ENCODE data around the gene CASTOR1.
A peak's percentile ranks its signal among the peaks of the same experiment; 100 is the strongest.

CASTOR1 gene

DNA sequence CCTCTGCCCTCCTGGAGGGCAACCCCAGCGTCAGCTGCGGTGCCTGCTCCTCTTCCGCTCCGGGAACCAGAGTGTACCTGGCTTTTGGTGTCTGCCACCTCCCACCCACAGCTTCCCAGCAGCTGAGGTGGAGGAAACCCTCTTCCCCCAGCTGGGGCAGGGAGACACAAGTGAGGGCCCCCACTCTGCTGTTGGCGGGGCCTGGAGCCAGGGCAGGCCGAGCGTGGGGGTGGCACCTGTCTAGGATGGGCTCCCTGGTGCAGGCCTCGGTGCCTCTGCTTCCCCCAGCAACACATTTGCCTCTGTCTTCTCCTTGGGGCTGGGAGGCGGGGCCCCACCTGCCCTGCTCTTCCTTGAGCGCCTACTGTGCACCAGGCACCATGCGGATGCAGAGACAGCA lies 29.0 kb downstream of the CASTOR1 start:
- TF ChIP-seq, protein P1, sequence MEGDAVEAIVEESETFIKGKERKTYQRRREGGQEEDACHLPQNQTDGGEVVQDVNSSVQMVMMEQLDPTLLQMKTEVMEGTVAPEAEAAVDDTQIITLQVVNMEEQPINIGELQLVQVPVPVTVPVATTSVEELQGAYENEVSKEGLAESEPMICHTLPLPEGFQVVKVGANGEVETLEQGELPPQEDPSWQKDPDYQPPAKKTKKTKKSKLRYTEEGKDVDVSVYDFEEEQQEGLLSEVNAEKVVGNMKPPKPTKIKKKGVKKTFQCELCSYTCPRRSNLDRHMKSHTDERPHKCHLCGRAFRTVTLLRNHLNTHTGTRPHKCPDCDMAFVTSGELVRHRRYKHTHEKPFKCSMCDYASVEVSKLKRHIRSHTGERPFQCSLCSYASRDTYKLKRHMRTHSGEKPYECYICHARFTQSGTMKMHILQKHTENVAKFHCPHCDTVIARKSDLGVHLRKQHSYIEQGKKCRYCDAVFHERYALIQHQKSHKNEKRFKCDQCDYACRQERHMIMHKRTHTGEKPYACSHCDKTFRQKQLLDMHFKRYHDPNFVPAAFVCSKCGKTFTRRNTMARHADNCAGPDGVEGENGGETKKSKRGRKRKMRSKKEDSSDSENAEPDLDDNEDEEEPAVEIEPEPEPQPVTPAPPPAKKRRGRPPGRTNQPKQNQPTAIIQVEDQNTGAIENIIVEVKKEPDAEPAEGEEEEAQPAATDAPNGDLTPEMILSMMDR (IDR thresholded peaks at IDR 0.05; ENCODE audit: insufficient read depth, low read depth, low read length, missing control alignments) = no peak
- H3K4me3 ChIP-seq (ENCODE audit: low read length) = no peak overlapping the region
- no peak for DNase-seq (ENCODE audit: low read depth)

DNA sequence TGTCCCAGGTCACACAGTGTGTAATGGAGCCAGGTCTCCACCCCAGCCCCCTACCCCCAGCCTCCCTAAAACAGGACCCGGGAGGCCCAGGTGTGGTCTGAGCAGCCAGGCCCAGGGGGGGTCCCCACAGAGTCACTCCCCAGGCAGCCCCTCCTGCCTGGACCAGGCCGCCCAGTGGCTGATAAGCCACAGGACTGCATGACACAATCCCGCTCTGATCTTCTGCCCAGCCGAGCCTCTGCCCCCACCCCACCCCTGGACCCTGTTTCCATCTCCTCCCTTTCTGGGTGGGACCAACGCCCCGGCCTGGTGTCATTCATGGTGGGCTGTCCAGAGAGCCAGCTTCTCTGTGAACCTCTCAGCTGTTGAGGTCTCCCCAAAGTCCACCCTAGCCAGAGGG lies 35.0 kb downstream of the CASTOR1 start:
- TF ChIP-seq, protein P1 (IDR thresholded peaks at IDR 0.05; ENCODE audit: insufficient read depth, low read depth, low read length, missing control alignments) = no peak
- DNase-seq (ENCODE audit: low read depth) = no peak
- H3K4me3 ChIP-seq (ENCODE audit: low read length) = no peak overlapping the region

DNA sequence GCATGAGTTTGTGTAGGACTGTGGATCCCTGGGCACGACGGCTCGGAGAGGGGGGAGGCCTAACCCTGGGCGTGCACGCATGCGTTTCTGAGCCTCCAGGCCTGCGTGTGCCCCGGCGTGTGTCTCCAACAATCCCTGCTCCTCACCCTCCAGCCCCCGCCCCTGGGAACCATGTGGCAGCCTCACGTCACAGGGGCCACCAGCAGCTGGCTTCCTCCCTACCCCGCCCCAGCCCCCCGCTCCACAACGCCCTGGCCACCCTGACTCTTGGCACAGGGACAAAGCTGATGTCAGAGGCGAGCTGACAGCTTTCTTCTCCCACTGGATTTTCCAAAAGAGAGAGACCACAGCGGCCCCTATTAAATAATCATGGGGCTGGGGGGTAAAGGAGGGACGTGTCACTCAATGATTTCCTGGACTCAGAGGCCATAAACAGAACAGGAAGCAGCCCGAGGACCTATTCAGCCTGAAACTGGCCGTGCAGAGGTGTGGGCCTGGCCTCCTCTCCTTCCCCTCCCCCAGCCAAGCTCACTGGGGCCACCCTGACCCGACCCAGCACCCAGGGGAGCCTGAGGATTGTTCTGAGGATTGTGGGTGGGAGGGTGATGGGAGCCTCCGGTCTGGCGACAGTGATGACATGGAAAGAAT lies 36.0 kb downstream of the CASTOR1 start:
- no peak overlapping the region for H3K4me3 ChIP-seq (ENCODE audit: low read length)
- DNase-seq (ENCODE audit: low read depth) = no peak
- TF ChIP-seq, protein P1 (IDR thresholded peaks at IDR 0.05; ENCODE audit: insufficient read depth, low read depth, low read length, missing control alignments) = no peak

DNA sequence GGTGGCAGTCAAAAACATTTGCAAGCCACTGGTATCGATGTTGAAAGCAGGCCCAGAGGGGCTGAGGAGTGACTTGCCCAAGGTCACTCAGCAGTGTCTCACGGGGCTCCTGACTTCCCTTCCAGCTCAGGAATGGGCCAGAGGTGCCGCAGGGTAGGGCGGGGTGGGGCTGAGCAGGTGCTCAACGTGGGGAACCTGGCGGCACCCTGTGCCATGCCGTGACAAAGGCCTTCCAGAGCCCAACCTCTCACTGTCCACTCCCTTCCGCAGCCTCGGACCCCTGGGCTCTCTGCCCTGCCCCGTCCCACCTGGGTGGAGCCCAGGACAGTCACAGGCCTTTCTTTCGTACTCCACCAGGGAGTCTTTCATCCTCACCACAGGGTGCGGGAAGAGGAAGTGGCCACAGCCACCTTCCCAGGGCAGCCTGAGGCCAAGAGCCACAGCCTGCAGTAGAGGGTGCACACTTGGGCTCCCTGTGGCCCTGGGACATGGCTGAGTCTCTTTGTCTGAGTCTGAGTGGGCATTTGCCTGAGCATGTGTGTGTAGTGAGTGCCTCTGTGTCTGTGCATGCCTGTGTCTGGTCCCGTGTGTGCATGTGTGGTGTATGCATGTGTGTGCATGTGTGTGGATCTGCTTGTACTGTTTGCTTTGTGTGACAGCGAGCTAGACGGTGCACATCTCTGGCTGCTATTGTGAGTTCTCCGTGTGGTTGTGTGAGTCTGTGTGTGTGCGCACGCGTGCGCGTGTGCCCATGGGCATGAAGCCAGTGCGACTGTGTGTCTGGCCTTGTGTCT lies 36.7 kb downstream of the CASTOR1 start:
- peak; percentile 48 for DNase-seq (ENCODE audit: low read depth)
- H3K4me3 ChIP-seq (ENCODE audit: low read length) = no peak overlapping the region
- TF ChIP-seq, protein P1 (IDR thresholded peaks at IDR 0.05; ENCODE audit: insufficient read depth, low read depth, low read length, missing control alignments) = no peak

DNA sequence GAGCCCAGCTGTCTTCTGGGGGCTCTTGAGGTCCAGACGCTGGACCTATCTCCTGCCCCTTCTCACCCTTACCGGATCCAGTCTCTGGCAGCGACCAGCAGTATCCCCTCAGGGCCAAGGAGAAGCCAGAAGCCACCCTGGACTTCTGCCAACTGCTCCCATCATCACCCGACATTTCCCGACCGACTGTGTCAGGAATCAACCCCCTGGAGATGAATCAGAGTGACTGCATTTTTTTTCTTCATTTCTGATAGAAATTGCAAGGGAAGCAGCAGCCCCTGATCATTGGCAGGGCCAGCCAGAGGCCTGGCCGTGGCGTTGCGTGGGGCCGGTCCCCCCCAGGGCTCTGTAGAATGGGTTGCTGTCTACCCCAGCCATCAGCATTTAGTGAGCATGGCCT lies 37.6 kb downstream of the CASTOR1 start:
- TF ChIP-seq, protein P1 (IDR thresholded peaks at IDR 0.05; ENCODE audit: insufficient read depth, low read depth, low read length, missing control alignments) = no peak
- DNase-seq (ENCODE audit: low read depth) = peak; percentile 62
- H3K4me3 ChIP-seq (ENCODE audit: low read length) = no peak overlapping the region

DNA sequence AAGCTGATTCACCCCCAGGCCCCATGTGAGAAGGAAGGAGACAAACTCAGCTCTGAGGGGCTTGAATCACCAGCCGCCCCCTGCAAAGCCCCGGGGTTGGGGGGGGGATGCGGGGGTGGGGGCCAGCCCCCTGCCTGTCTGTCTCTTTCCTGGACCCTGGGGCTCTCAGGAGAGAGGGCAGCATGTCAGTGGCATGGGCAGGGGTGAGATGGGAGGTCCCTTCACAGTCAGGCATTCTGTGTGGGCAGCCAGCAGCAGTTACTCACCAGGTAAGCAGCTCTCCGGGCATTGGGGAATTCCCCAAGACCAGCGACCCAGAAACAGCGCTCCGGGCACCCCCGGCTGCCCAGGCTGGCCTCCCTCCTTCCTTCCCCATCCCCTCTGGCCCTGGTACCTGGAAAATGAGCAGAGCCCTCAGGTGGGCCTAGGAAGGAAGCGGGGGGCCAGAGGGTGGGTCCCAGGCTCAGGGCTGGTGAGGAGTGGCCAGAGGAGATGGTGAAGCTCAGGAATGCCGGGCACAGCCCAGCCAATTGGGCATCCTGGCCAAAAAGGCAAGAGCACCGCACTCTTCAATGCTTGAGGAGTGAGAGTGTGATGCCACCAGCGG lies 38.5 kb downstream of the CASTOR1 start:
- TF ChIP-seq, protein P1 (IDR thresholded peaks at IDR 0.05; ENCODE audit: insufficient read depth, low read depth, low read length, missing control alignments) = no peak
- H3K4me3 ChIP-seq (ENCODE audit: low read length) = no peak overlapping the region
- peak; percentile 80 for DNase-seq (ENCODE audit: low read depth)

Data from epithelial cell of esophagus (primary cell).